HepG2 (cell line): ENCODE results near the gene TXNDC11. TPM values are rescaled to one million over a fixed set of nuclear protein-coding genes. Genes with fewer than 3 reads are reported as not detected.

Experiments
- ADNP ChIP-seq: sonication (generic); formaldehyde crosslinking; IDR thresholded peaks from 2 replicates; pipeline ENCODE4 v1.4.0; 2020; ENCODE audit warnings: missing genetic modification reagents
- EP300 ChIP-seq, 3 experiments: sonication (generic) in 1 of 3; formaldehyde crosslinking in 1 of 3; IDR thresholded peaks; 2 replicates each; pipeline versions ENCODE4 v1.5.1 to v1.6.1; 2011 to 2020; ENCODE audit warnings: low read depth in 2 of 3, low read length in 2 of 3, borderline replicate concordance in 1 of 3, improper control_type of control experiment in 1 of 3, mild to moderate bottlenecking in 1 of 3, missing genetic modification reagents in 1 of 3, moderate library complexity in 1 of 3
- ETV6 ChIP-seq: sonication (generic); formaldehyde crosslinking; conservative IDR thresholded peaks from 2 replicates; pipeline ENCODE4 v1.4.0; 2020; ENCODE audit warnings: missing genetic modification reagents
- HOMEZ ChIP-seq: IDR thresholded peaks from 2 replicates; pipeline ENCODE4 v1.6.1; 2016; ENCODE audit warnings: low read depth
- RARG ChIP-seq: sonication (generic); formaldehyde crosslinking; IDR thresholded peaks from 2 replicates; pipeline ENCODE4 v1.4.0; 2020; ENCODE audit warnings: low read depth, mild to moderate bottlenecking, missing genetic modification reagents
- ZBTB25 ChIP-seq: IDR thresholded peaks from 2 replicates; pipeline ENCODE4 v1.6.1; 2018; ENCODE audit warnings: missing genetic modification reagents
- ZFP90 ChIP-seq: sonication (generic); formaldehyde crosslinking; IDR thresholded peaks from 2 replicates; pipeline ENCODE4 v1.8.0; 2022; ENCODE audit warnings: missing genetic modification reagents, mild to moderate bottlenecking, inconsistent platforms, borderline replicate concordance
- ZNF614 ChIP-seq: IDR thresholded peaks from 2 replicates; pipeline ENCODE4 v1.6.1; 2018; ENCODE audit warnings: missing biosample characterization, missing genetic modification reagents, inconsistent platforms, borderline replicate concordance
- ZNF761 ChIP-seq: sonication (generic); formaldehyde crosslinking; conservative IDR thresholded peaks from 2 replicates; pipeline ENCODE4 v1.4.0; 2020; ENCODE audit warnings: mild to moderate bottlenecking, missing genetic modification reagents
- ZNF781 ChIP-seq: sonication (generic); formaldehyde crosslinking; IDR thresholded peaks from 2 replicates; pipeline ENCODE4 v1.5.1; 2020; ENCODE audit warnings: borderline replicate concordance, mild to moderate bottlenecking, missing genetic modification reagents; ENCODE audit errors: not compliant biosample characterization
- polyA plus RNA-seq, 8 experiments: library from polyadenylated mRNA; depleted of rRNA in 3 of 8; stranded (reverse) in 7 of 8; unstranded in 1 of 8; fragments of >200 nt; fragmentation: Illumina TruSeq in 4 of 8; extraction: Trizol in 4 of 8; gene quantifications; 2 replicates each; pipeline versions ENCODE4 v1.2.1 to v1.2.3, GENCODE V29; 2011 to 2016; ENCODE audit warnings: low read depth in 4 of 8, missing spikeins in 1 of 8, mixed read lengths in 1 of 8; ENCODE audit not compliant: insufficient read depth in 1 of 8
- total RNA-seq, 5 experiments: library from RNA; depleted of rRNA; stranded (reverse); fragments of >200 nt; fragmentation: Illumina TruSeq; extraction: Trizol; gene quantifications; 2 replicates each; pipeline ENCODE4 v1.2.3, GENCODE V29; 2016; ENCODE audit warnings: low read depth in 1 of 5
- TF ChIP-seq, protein P1 (sequence below): fragments of 450-650 bp; IDR thresholded peaks from 2 replicates; pipeline ENCODE4 v1.6.1; 2017
- TF ChIP-seq, protein P2 (sequence below): sonication (generic); formaldehyde crosslinking; conservative IDR thresholded peaks from 2 replicates; pipeline ENCODE4 v1.4.0; 2020; ENCODE audit warnings: missing genetic modification reagents
- TF ChIP-seq, protein P3 (sequence below): sonication (generic); formaldehyde crosslinking; IDR thresholded peaks from 2 replicates; pipeline ENCODE4 v1.5.0; 2020; ENCODE audit warnings: mild to moderate bottlenecking, missing genetic modification reagents
- TF ChIP-seq, protein P4 (sequence below): IDR thresholded peaks from 2 replicates; pipeline ENCODE4 v1.4.0; 2020; ENCODE audit warnings: mild to moderate bottlenecking, missing genetic modification reagents

Gene TXNDC11
- total and polyA plus RNA-seq, 2 of the 13 experiments (the other 11 are each of a cell fraction or from before 2014, with no cell fraction given), result 74.9 to 123 TPM

DNA sequence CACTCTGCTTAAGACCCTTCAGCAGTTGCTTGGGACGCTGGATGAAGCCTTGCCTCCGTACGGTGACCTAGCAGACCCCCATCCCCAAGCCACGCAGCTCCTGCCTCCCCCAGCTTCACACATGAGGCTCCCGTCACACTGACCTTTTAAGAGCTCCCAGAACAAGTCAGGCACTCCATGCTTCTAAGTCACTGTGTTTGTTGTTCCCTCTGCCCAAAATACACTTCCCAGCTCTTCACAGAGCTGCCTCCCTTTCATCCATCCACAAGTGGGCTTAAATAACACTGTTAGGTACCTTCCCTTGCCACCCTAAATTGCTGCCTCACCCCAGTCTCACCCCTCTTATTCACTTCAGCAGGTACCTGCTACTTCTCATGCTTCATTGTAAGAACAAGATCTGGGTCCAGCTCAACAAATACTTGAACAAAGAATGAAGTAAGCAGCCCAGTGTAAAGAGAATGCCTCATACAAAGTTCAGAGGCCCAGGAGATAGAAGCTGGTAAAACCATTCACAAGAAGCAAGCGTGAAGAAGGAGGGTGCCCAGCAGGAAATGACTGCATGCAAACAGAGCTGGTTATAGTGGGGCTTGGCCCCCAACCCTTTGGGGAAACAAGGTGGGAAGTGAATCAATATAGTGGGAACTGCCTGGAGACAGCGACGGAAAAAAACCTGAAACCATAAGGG lies 48.6 kb upstream of the TXNDC11 start (continued):
- TF ChIP-seq, protein P1, sequence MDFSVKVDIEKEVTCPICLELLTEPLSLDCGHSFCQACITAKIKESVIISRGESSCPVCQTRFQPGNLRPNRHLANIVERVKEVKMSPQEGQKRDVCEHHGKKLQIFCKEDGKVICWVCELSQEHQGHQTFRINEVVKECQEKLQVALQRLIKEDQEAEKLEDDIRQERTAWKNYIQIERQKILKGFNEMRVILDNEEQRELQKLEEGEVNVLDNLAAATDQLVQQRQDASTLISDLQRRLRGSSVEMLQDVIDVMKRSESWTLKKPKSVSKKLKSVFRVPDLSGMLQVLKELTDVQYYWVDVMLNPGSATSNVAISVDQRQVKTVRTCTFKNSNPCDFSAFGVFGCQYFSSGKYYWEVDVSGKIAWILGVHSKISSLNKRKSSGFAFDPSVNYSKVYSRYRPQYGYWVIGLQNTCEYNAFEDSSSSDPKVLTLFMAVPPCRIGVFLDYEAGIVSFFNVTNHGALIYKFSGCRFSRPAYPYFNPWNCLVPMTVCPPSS, result no peak
- 0 out of 2 replicates have a peak, but pooled peaks have one; percentile 33 for TF ChIP-seq ZFP90
- no peak for TF ChIP-seq HOMEZ (CRISPR knock-in tag)
- 0 out of 2 replicates have a peak, but pooled peaks have one; percentile 35 for TF ChIP-seq ZNF614 (CRISPR knock-in tag)
- TF ChIP-seq ZNF781 (CRISPR knock-in tag), result peak; percentile 42
- TF ChIP-seq, protein P2, sequence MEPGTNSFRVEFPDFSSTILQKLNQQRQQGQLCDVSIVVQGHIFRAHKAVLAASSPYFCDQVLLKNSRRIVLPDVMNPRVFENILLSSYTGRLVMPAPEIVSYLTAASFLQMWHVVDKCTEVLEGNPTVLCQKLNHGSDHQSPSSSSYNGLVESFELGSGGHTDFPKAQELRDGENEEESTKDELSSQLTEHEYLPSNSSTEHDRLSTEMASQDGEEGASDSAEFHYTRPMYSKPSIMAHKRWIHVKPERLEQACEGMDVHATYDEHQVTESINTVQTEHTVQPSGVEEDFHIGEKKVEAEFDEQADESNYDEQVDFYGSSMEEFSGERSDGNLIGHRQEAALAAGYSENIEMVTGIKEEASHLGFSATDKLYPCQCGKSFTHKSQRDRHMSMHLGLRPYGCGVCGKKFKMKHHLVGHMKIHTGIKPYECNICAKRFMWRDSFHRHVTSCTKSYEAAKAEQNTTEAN, result no peak
- TF ChIP-seq ZBTB25 (CRISPR knock-in tag), result no peak
- no peak for TF ChIP-seq RARG
- TF ChIP-seq, protein P3, sequence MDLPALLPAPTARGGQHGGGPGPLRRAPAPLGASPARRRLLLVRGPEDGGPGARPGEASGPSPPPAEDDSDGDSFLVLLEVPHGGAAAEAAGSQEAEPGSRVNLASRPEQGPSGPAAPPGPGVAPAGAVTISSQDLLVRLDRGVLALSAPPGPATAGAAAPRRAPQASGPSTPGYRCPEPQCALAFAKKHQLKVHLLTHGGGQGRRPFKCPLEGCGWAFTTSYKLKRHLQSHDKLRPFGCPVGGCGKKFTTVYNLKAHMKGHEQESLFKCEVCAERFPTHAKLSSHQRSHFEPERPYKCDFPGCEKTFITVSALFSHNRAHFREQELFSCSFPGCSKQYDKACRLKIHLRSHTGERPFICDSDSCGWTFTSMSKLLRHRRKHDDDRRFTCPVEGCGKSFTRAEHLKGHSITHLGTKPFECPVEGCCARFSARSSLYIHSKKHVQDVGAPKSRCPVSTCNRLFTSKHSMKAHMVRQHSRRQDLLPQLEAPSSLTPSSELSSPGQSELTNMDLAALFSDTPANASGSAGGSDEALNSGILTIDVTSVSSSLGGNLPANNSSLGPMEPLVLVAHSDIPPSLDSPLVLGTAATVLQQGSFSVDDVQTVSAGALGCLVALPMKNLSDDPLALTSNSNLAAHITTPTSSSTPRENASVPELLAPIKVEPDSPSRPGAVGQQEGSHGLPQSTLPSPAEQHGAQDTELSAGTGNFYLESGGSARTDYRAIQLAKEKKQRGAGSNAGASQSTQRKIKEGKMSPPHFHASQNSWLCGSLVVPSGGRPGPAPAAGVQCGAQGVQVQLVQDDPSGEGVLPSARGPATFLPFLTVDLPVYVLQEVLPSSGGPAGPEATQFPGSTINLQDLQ (CRISPR knock-in tag), result no peak
- TF ChIP-seq, protein P4, sequence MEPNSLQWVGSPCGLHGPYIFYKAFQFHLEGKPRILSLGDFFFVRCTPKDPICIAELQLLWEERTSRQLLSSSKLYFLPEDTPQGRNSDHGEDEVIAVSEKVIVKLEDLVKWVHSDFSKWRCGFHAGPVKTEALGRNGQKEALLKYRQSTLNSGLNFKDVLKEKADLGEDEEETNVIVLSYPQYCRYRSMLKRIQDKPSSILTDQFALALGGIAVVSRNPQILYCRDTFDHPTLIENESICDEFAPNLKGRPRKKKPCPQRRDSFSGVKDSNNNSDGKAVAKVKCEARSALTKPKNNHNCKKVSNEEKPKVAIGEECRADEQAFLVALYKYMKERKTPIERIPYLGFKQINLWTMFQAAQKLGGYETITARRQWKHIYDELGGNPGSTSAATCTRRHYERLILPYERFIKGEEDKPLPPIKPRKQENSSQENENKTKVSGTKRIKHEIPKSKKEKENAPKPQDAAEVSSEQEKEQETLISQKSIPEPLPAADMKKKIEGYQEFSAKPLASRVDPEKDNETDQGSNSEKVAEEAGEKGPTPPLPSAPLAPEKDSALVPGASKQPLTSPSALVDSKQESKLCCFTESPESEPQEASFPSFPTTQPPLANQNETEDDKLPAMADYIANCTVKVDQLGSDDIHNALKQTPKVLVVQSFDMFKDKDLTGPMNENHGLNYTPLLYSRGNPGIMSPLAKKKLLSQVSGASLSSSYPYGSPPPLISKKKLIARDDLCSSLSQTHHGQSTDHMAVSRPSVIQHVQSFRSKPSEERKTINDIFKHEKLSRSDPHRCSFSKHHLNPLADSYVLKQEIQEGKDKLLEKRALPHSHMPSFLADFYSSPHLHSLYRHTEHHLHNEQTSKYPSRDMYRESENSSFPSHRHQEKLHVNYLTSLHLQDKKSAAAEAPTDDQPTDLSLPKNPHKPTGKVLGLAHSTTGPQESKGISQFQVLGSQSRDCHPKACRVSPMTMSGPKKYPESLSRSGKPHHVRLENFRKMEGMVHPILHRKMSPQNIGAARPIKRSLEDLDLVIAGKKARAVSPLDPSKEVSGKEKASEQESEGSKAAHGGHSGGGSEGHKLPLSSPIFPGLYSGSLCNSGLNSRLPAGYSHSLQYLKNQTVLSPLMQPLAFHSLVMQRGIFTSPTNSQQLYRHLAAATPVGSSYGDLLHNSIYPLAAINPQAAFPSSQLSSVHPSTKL (CRISPR knock-in tag), result peak; percentile 43
- no peak for TF ChIP-seq ADNP
- TF ChIP-seq ZNF761 (CRISPR knock-in tag), result no peak
- 0 out of 4 replicates have a peak, but pooled peaks of 1 of the 2 experiments have one; percentile 19 for TF ChIP-seq EP300 (IDR thresholded peaks at IDR 0.05; ENCODE audit: low read depth in 2 of 2, low read length in 2 of 2)
- no peak for TF ChIP-seq EP300 (CRISPR knock-in tag; IDR thresholded peaks at IDR 0.05; ENCODE audit: borderline replicate concordance)
- TF ChIP-seq ETV6 (CRISPR knock-in tag), result no peak
